Keratinocyte (primary cell): ENCODE results near the gene MAP3K5.

Source experiments
- CTCF ChIP-seq, 3 experiments: IDR thresholded peaks in 1 of 3; conservative IDR thresholded peaks in 1 of 3; optimal IDR thresholded peaks in 1 of 3; 2 replicates in 2 of 3; 3 replicates in 1 of 3; pipeline versions ENCODE3 to v1.5.1; 2011; ENCODE audit warnings: low read length in 3 of 3, mild to moderate bottlenecking in 3 of 3, moderate library complexity in 2 of 3, control low read depth in 1 of 3, inconsistent platforms in 1 of 3; ENCODE audit not compliant: insufficient read depth in 2 of 3; ENCODE audit errors: extremely low read depth in 1 of 3
- EZH2 ChIP-seq: IDR thresholded peaks from one replicate; pipeline ENCODE4 v1.6.1; 2012; ENCODE audit warnings: inconsistent platforms, mild to moderate bottlenecking, low read length, moderate library complexity

- no peak for TF ChIP-seq CTCF (optimal IDR thresholded peaks at IDR 0.05 in 1 of 3, IDR thresholded peaks at IDR 0.05 in 1 of 3, conservative IDR thresholded peaks at IDR 0.05 in 1 of 3; ENCODE audit: extremely low read depth in 1 of 3, insufficient read depth in 2 of 3, low read length in 3 of 3)
- TF ChIP-seq EZH2: no peak
Observed at GRCh38 chr6:136533487-136533886, 258.8 kb downstream of the MAP3K5 start.
